DND-41 (cell line): ENCODE results near the gene DYNC1I1.

Source experiments
- CTCF ChIP-seq: IDR thresholded peaks from 2 replicates; pipeline ENCODE4 v1.5.1; 2012; ENCODE audit warnings: borderline replicate concordance, low read length, moderate library complexity, mild to moderate bottlenecking; ENCODE audit not compliant: poor library complexity, severe bottlenecking; ENCODE audit errors: extremely low read depth
- EZH2 ChIP-seq: IDR thresholded peaks from 3 replicates; pipeline ENCODE4 v1.6.1; 2012; ENCODE audit warnings: borderline replicate concordance, low read depth, mild to moderate bottlenecking, moderate library complexity, low read length, inconsistent platforms; ENCODE audit not compliant: severe bottlenecking

GRCh38 chr7:95905167-95905566, 132.8 kb downstream of the DYNC1I1 start:
- TF ChIP-seq CTCF (no peak), EZH2 (no peak)
